Testis (tissue), 3 donors: ENCODE measurements around the gene BDKRB2. TPM values are rescaled to one million over a fixed set of nuclear protein-coding genes. Genes with fewer than 3 reads are reported as not detected.

ENCODE experiments used
- DNase-seq: peaks from one replicate; pipeline ENCODE4 v3.0.0-alpha.2; 2019
- H3K27ac ChIP-seq, 2 donors: fragments of 200-600 bp; sonication (generic); one replicate each; pipeline ENCODE4 v1.5.1; 2019
- H3K27me3 ChIP-seq: fragments of 200-600 bp; sonication (generic); one replicate; pipeline ENCODE4 v1.5.1; 2019
- H3K36me3 ChIP-seq: fragments of 200-600 bp; sonication (generic); one replicate; pipeline ENCODE4 v1.5.1; 2017; ENCODE audit warnings: low read depth; ENCODE audit errors: missing control alignments
- H3K4me1 ChIP-seq: fragments of 200-600 bp; sonication (generic); one replicate; pipeline ENCODE4 v1.5.1; 2019
- H3K4me3 ChIP-seq, 2 donors: fragments of 200-600 bp; sonication (generic); one replicate each; pipeline ENCODE4 v1.5.1; 2017 to 2019
- H3K9me3 ChIP-seq: fragments of 200-600 bp; sonication (generic); one replicate; pipeline ENCODE4 v1.5.1; 2017
- CTCF ChIP-seq, 3 experiments: fragments of 450-650 bp in 2 of 3; fragments of 200-600 bp in 1 of 3; sonication (generic) in 1 of 3; IDR thresholded peaks; one replicate each; pipeline ENCODE4 v1.5.1; 2016 to 2019; ENCODE audit warnings: antibody characterized with exemption in 3 of 3, mild to moderate bottlenecking in 2 of 3, moderate library complexity in 1 of 3
- POLR2A ChIP-seq: fragments of 450-650 bp; IDR thresholded peaks from one replicate; pipeline ENCODE4 v1.6.1; 2017; ENCODE audit warnings: antibody characterized with exemption, mild to moderate bottlenecking, moderate library complexity
- WGBS, 2 donors: methylation state at CpG; one replicate each; pipeline ENCODE4 v1.1.5; 2018; 5-methylcytosine and 5-hydroxymethylcytosine counted together
- intact Hi-C: fragments of 100-400 bp; cut with DNase I; formaldehyde crosslinking; loops from one replicate; pipeline ENCODE4 v1.15.1; 2023; ENCODE audit warnings: low total_unique reads
- polyA plus RNA-seq: library from polyadenylated mRNA; stranded (reverse); fragments of 350-450 nt; fragmentation: Illumina TruSeq; extraction: RNeasy Lipid Tissue Mini Kit (QIAGEN cat#74804); gene quantifications from one replicate; pipeline ENCODE4 v1.2.3, GENCODE V29; 2014; ENCODE audit warnings: low read depth, low replicate concordance; ENCODE audit not compliant: insufficient read depth
- total RNA-seq, 2 donors: library from RNA; depleted of rRNA; stranded (reverse); fragments of >200 nt; gene quantifications; one replicate each; pipeline ENCODE4 v1.2.3, GENCODE V29; 2016

The BDKRB2 gene
- total and polyA plus RNA-seq, 3 donors from 2014 or later: 0.63 to 2.9 (median 0.87) TPM

DNA sequence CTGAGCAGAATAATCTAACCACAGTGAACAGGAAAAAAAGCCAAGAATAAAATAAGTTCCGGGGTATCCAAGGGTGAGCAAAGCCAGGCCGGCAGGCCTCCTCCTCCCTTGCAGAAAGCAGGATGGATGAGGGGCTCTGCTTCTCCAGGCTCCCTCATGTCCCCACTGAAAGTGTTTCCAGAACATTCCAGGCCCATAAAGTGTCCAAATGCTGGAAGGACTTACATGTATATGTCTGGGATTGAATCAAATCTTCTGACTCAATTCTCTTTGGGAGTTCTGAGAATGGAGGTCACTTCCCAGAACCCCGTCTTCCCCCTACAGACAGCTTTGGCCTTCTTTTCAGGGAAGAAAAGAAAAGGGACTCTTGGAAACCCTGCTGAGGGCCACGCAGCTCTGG, 26.4 kb downstream of the BDKRB2 start:
- Histone ChIP-seq H3K27me3 (no peaks in the 10 kb centered on the region), H3K4me1 (no peaks in the 10 kb centered on the region), H3K36me3 (no peaks in the 10 kb centered on the region), H3K4me3 (no peak overlapping the region), H3K9me3 (no peaks in the 10 kb centered on the region), H3K27ac (no peak overlapping the region)
- no peak for DNase-seq
- 69 to 70% methylated on average over 4 of the region's 4 CpGs for WGBS, 2 donors
- TF ChIP-seq CTCF (IDR thresholded peaks at IDR 0.05): no peak
- TF ChIP-seq POLR2A: no peak
- intact Hi-C loops: no loop called here

DNA sequence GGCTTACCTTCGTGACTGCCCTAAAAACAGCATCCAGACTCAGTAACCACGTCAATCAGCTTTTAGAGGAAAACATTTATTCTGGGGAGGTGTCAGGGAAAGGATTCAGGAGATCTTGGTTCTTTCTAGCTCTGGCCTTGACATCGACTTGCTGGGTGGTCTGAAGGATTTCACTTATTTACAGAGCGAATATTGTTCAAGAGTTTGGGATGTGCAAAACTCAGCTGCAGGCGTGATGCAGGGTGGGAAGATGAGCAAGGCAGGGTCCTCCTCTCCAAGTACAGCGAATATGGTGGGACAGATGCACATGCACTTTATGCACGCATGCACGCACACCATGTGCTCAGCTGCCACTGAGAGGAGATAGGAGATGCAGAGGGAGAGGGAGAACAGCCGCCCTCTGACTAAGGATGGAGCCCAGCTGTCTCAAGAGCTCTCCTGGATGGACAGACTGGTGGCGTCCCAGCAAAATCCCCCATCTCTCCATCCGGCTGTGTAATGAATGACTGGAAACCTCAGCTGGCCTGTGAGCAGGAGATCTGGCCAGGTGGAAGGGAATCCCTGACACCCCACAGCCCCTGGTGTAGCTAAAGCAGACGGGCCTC, 27.0 kb downstream of the BDKRB2 start:
- Histone ChIP-seq H3K27ac (no peak overlapping the region), H3K9me3 (no peaks in the 10 kb centered on the region), H3K4me3 (no peak overlapping the region), H3K36me3 (no peaks in the 10 kb centered on the region), H3K27me3 (no peaks in the 10 kb centered on the region), H3K4me1 (no peaks in the 10 kb centered on the region)
- no peak for TF ChIP-seq POLR2A
- TF ChIP-seq CTCF (IDR thresholded peaks at IDR 0.05): no peak
- intact Hi-C loops: no loop called here
- no peak for DNase-seq
- 61 to 70% methylated on average over 8 to 12 of the region's 12 CpGs for WGBS, 2 donors

- no peak overlapping the region for H3K27ac ChIP-seq
- no peak for DNase-seq
- no peaks in the 10 kb centered on the region for H3K4me1 ChIP-seq
- H3K36me3 ChIP-seq: no peaks in the 10 kb centered on the region
- H3K27me3 ChIP-seq: no peaks in the 10 kb centered on the region
- no peak for TF ChIP-seq CTCF (IDR thresholded peaks at IDR 0.05)
- no peak for TF ChIP-seq POLR2A
- H3K9me3 ChIP-seq: no peaks in the 10 kb centered on the region
- no peak overlapping the region for H3K4me3 ChIP-seq
- intact Hi-C loops: no loop called here
- WGBS, 2 donors: 70 to 80% methylated on average over 11 of the region's 11 CpGs
Observed at GRCh38 chr14:96232506-96232905, 27.9 kb downstream of the BDKRB2 start.

- 59 to 70% methylated on average over 3 of the region's 3 CpGs for WGBS, 2 donors
- H3K27me3 ChIP-seq: no peaks in the 10 kb centered on the region
- DNase-seq: no peak
- TF ChIP-seq POLR2A (no peak), CTCF (IDR thresholded peaks at IDR 0.05) (no peak)
- no peaks in the 10 kb centered on the region for H3K9me3 ChIP-seq
- H3K4me1 ChIP-seq: no peaks in the 10 kb centered on the region
- H3K4me3 ChIP-seq: no peak overlapping the region
- H3K27ac ChIP-seq: no peak overlapping the region
- H3K36me3 ChIP-seq: no peaks in the 10 kb centered on the region
- intact Hi-C loops: no loop called here
Observed at GRCh38 chr14:96233661-96234060, 29.0 kb downstream of the BDKRB2 start.

GRCh38 chr14:96235426-96235825, 30.8 kb downstream of the BDKRB2 start:
- no peak overlapping the region for H3K4me3 ChIP-seq
- intact Hi-C loops: no loop called here
- whole genome bisulfite sequencing, 2 donors: 77 to 82% methylated on average over 4 of the region's 4 CpGs
- no peaks in the 10 kb centered on the region for H3K36me3 ChIP-seq
- H3K27ac ChIP-seq: no peak overlapping the region
- TF ChIP-seq CTCF (IDR thresholded peaks at IDR 0.05) (no peak), POLR2A (no peak)
- H3K9me3 ChIP-seq: no peaks in the 10 kb centered on the region
- no peak for DNase-seq
- no peaks in the 10 kb centered on the region for H3K27me3 ChIP-seq
- H3K4me1 ChIP-seq: no peaks in the 10 kb centered on the region
